Brain microvascular endothelial cell (primary cell): Measurements from ENCODE around the gene STAM.
A peak's percentile ranks its signal among the peaks of the same experiment; 100 is the strongest.

Experiments used
- DNase-seq: peaks from one replicate; pipeline ENCODE4 v3.0.0-alpha.2; 2020
- H3K27ac ChIP-seq: fragments of 250-450 bp; sonication (Bioruptor Pico); 2 replicates; pipeline ENCODE4 v1.5.1; 2020; ENCODE audit warnings: mild to moderate bottlenecking, moderate library complexity
- H3K27me3 ChIP-seq: fragments of 250-450 bp; sonication (Bioruptor Pico); replicated peaks from 2 replicates; pipeline ENCODE4 v1.5.1; 2020; ENCODE audit warnings: mild to moderate bottlenecking
- H3K36me3 ChIP-seq: fragments of 250-450 bp; sonication (Bioruptor Pico); replicated peaks from 2 replicates; pipeline ENCODE4 v1.5.1; 2020; ENCODE audit warnings: mild to moderate bottlenecking
- H3K4me3 ChIP-seq: 2 replicates; pipeline ENCODE4 v1.5.1; 2011; ENCODE audit warnings: low read depth, mild to moderate bottlenecking, control low read depth, low read length, moderate library complexity
- CTCF ChIP-seq: IDR thresholded peaks from 2 replicates; pipeline ENCODE4 v1.5.1; 2011; ENCODE audit warnings: low read depth, mild to moderate bottlenecking, moderate library complexity, low read length, control low read depth, inconsistent platforms; ENCODE audit errors: missing control alignments
- in situ Hi-C: cut with HindIII; loops from 2 replicates; pipeline ENCODE4 v1.10.0; 2017; ENCODE audit warnings: low sequenced_read_pairs, low pct_ligation_motif_present

STAM gene

GRCh38 chr10:17663450-17663849 lies 19.5 kb downstream of the STAM start:
- Histone ChIP-seq H3K27me3 (no peaks in the 10 kb centered on the region), H3K36me3 (no peaks in the 10 kb centered on the region), H3K4me3 (no peak overlapping the region), H3K27ac (no peak overlapping the region)
- DNase-seq = no peak
- in situ Hi-C loops = no loop called here
- no peak for TF ChIP-seq CTCF

GRCh38 chr10:17665747-17666146 lies 21.8 kb downstream of the STAM start:
- H3K36me3 ChIP-seq = no peaks in the 10 kb centered on the region
- peak overlapping the region; percentile 87 for H3K27ac ChIP-seq
- H3K27me3 ChIP-seq = no peaks in the 10 kb centered on the region
- in situ Hi-C loops = no loop called here
- no peak for TF ChIP-seq CTCF
- DNase-seq = peak; percentile 85
- H3K4me3 ChIP-seq = no peak overlapping the region

GRCh38 chr10:17668435-17669184 lies 24.7 kb downstream of the STAM start:
- no peaks in the 10 kb centered on the region for H3K27me3 ChIP-seq
- no peak overlapping the region for H3K4me3 ChIP-seq
- in situ Hi-C loops = no loop called here
- H3K27ac ChIP-seq = no peak overlapping the region
- no peak for DNase-seq
- no peak for TF ChIP-seq CTCF
- no peaks in the 10 kb centered on the region for H3K36me3 ChIP-seq

GRCh38 chr10:17669185-17669872 lies 25.4 kb downstream of the STAM start:
- Histone ChIP-seq H3K36me3 (no peaks in the 10 kb centered on the region), H3K27ac (no peak overlapping the region), H3K27me3 (no peaks in the 10 kb centered on the region), H3K4me3 (no peak overlapping the region)
- no peak for TF ChIP-seq CTCF
- in situ Hi-C loops = no loop called here
- no peak for DNase-seq

GRCh38 chr10:17671307-17671706 lies 27.4 kb downstream of the STAM start:
- H3K36me3 ChIP-seq = no peaks in the 10 kb centered on the region
- no peak overlapping the region for H3K27ac ChIP-seq
- no peak overlapping the region for H3K4me3 ChIP-seq
- TF ChIP-seq CTCF = no peak
- in situ Hi-C loops = no loop called here
- no peak for DNase-seq
- H3K27me3 ChIP-seq = no peaks in the 10 kb centered on the region
